Head of caudate nucleus (tissue), 42 donors: ENCODE measurements around the gene MAN1A1.

Experiments
- DNase-seq, 42 donors: peaks; one replicate each; pipeline versions ENCODE4 v3.0.0 to v3.0.0-alpha.2; 2020 to 2021; ENCODE audit warnings: mixed read lengths in 7 of 42
- intact Hi-C: fragments of 100-400 bp; cut with DNase I; formaldehyde crosslinking; loops from one replicate; pipeline ENCODE4 v1.15.0; 2022

The MAN1A1 gene

DNA sequence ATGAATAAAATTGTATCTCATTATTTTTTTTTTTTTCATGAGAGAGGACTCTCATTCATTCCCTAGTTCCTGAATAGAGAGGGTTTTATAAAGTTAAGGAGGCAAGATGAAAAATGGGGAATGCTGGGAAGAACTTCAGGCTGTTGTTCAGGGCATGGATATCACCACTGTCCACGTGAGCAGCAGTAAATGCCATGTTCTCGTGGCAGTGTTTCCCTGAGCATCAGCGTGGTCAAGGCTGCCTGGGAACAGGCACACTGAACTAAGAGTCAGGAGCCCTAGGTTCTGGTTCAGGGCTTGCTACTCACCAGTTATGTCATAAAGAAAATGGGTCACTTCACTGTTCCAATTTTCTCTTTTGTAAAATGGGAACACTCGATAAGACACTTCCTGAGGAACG lies 93.2 kb downstream of the MAN1A1 start:
- no peak for DNase-seq
- intact Hi-C loops = no loop called here

GRCh38 chr6:119255492-119255891 lies 94.1 kb downstream of the MAN1A1 start:
- DNase-seq = no peak
- intact Hi-C loops = no loop called here

- DNase-seq = no peak
- intact Hi-C loops = no loop called here
Measured at GRCh38 chr6:119250036-119250435, 99.5 kb downstream of the MAN1A1 start.

GRCh38 chr6:119249319-119249718 lies 100.2 kb downstream of the MAN1A1 start:
- intact Hi-C loops = no loop called here

DNA sequence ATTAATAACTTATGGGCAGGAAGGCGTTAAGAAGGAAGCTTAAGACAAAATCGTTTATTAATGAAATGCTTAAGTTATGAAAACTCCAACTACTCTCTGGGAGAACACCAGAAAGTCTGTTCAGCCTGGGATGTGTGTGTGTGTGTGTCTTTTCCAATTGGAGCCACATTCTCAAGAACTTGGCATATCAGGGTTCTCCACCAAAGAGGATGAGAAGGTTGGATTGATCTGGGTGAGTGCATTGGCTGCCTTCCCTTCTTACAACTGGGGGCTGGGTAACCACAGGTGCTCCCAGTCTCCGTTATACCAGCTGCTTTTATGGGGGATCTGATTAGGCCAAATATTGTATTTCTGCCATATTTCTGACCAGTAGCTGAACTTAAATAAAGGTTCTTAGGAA lies 102.1 kb downstream of the MAN1A1 start:
- intact Hi-C loops = no loop called here
- DNase-seq = no peak

More at GRCh38 chr6:119249319-119249718, 100.2 kb downstream of the MAN1A1 start:
- DNase-seq = no peak

DNA sequence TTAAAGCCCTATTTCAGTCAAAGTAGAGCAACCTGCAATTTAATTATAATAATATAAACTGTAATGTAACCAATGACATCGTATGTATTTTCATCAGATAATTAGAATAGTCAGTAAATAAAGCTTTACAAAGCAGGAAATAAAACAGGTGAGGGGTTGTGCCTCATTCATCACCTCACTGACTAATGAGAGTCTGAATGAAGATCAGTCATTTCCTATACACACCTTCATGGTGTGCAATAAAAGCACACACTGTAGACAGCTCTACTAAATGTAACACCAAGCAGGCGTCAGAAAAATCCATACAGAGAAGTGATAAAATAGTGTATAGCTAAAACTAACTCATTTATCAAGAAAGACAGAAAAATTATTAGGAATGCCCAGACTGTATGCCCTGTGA lies 105.9 kb downstream of the MAN1A1 start:
- intact Hi-C loops = no loop called here
- DNase-seq = no peak

- no peak for DNase-seq
- intact Hi-C loops = no loop called here
Measured at GRCh38 chr6:119243037-119243436, 106.5 kb downstream of the MAN1A1 start.

- no peak for DNase-seq
- intact Hi-C loops = no loop called here
Measured at GRCh38 chr6:119241540-119242309, 107.8 kb downstream of the MAN1A1 start.

DNA sequence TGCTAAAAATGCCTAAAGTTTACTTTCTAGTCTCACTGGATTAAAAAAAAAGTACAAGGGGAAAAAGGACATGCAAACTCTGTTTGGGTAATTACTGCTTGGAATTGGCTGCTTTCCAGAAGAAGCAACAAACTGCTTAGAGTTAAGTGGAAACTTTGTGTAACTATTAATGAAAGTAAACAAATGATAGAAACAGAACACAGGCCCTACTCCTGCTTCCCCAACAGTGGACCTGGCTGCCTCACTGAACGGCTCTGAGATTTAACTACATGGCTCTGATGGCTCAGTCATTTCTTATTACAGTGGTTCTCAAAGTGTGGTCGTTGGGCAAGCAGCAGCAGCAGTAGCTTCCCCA lies 108.5 kb downstream of the MAN1A1 start:
- intact Hi-C loops = no loop called here
- no peak for DNase-seq

DNA sequence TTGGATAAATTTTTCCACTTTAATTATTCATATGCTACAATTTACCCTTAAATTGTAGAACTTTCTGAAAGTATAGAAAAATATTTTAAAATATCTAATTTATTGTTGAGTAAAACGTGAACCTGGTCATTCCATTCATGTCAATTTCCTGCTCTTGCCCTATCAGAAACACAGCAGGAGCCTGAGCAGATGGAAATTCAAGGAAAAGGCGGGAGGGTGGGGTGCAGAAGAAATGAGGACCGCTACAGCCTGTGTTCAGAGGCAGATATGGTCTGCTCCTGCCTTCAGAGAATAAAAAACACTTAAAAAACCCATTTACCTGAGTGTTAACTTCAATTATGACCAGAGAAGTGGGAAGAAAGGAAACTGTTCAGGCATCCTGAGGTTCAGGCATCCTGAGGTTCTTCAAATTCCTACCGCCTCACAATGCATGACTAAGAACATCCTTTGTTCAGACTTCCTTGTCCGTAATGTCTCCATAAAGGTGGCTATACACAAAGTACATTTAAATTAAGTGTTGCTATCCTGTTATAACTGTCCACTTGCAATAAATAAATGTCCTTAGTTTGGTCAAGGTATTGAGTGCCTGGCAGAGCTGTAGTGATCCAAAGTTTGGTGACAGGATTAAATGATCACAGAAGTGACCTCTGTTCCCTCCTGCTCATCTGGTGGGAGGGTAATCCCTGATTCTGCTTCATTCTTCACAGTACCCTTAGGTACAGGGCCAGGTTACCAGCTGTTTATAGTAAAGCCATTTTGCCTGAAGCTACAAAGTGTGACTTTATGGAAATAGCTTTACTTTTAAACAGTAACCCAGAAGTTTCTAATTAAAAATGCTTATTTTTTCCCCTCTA lies 109.1 kb downstream of the MAN1A1 start:
- no peak for DNase-seq
- intact Hi-C loops = no loop called here

GRCh38 chr6:119237177-119237715 lies 112.3 kb downstream of the MAN1A1 start:
- intact Hi-C loops = no loop called here

DNA sequence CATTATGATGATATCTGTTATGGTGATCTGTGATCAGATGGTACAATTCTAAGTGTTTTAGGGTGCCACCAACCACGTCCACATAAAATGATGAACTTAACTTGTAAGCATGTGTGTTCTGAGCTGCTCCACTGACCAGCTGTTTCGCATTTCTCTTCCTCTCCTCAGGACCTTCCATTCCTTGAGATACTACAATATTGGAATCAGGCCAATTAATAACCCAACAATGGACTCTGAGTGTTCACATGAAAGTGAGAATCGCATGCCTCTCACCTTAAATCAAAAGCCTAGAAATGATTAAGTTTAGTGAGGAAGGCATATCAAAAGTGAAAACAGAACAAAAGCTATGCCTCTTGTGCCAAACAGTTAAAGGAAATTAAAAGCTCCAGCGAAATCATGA lies 114.6 kb downstream of the MAN1A1 start:
- intact Hi-C loops = no loop called here
- no peak for DNase-seq

More at GRCh38 chr6:119237177-119237715, 112.3 kb downstream of the MAN1A1 start:
- no peak for DNase-seq

GRCh38 chr6:119234457-119234856 lies 115.1 kb downstream of the MAN1A1 start:
- DNase-seq = no peak
- intact Hi-C loops = no loop called here

DNA sequence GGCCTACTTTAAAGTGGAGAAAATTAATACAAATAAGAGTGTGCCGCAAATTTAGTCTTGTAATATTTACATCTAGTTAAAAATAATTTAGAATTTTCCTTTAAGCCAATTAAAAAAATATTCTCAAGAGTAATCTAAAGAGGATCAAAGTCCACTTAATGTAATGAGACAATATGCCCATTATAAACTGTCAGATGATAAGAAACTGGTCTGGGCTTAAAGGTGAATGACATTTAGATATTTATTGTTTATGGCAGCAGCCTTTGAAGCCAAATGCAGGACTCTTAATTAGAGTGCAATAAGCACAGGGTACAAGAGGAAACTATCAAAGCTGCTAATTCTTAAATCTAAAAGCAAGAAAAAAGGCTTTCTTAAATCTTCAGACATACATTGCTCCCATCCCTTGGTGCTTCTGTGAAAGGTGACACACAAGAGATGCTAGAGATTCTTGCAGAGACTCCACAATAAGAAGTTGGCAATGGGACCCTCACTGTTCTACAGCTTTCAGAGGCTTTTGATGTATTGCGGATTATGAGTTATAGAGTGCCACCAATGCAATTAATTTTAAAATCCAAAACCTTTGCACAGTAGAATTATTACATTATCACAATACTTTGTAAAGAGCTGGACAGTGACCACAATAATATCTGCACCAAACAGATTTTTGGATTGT lies 116.1 kb downstream of the MAN1A1 start:
- DNase-seq = no peak
- intact Hi-C loops = no loop called here

- no peak for DNase-seq
- intact Hi-C loops = no loop called here
Measured at GRCh38 chr6:119231394-119231793, 118.2 kb downstream of the MAN1A1 start.

- intact Hi-C loops = no loop called here
- DNase-seq = no peak
Measured at GRCh38 chr6:119230160-119230559, 119.4 kb downstream of the MAN1A1 start.

GRCh38 chr6:119227377-119227776 lies 122.2 kb downstream of the MAN1A1 start:
- intact Hi-C loops = no loop called here

DNA sequence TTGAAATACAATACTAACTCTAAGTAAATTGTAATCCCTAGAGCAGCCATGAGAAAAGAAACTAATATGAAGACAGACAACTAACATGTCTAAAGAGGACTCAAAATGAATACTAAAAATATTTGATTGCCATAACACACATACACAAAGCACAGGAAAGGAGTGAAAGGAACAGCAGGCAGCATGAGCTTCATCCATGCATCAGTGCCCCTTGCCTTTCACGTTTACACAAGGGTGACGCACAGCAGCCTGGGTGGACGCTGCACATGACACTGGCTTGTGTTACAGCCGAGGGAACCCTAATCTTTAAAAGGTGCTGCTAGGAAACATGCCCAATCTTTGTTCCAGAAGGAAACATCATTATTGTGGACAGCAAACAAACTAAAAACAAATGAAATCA lies 123.5 kb downstream of the MAN1A1 start:
- intact Hi-C loops = no loop called here
- DNase-seq = no peak

More at GRCh38 chr6:119227377-119227776, 122.2 kb downstream of the MAN1A1 start:
- no peak for DNase-seq

DNA sequence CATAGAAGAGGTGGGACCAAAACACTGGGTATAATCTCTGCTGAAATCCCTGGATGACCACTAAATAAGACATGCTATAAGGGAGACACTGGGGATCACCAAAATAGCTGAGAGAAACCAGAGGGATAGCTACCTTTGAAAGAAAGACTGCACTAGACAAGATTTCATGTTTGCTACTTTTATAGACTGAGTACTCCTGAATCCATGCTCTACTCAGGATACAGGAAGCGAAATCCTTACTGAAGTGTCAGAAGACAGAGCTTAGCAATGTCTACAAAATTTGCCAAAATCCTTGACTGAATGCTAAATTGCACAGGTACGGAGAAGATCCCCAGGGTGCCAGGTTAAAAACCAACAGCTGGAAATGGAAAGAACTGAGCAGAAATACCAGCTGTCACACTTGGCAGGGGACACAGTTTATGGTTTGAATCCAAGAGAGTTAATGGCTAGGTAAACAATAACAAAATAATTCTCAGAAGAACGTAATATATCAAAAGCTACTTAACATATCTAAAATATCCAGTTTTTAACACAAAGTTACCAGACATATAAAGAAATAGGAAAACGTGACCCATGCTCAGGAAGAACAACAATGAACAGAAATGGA lies 125.4 kb downstream of the MAN1A1 start:
- DNase-seq = no peak
- intact Hi-C loops = no loop called here
